Neural progenitor cell (in vitro differentiated cells): ENCODE data around the gene BMP5.

ENCODE experiments used
- EZH2 ChIP-seq: fragments of 200-600 bp; sonication (generic); IDR thresholded peaks from 2 replicates; pipeline ENCODE4 v1.6.1; 2017; ENCODE audit warnings: antibody characterized with exemption, mild to moderate bottlenecking, moderate library complexity
- TF ChIP-seq, protein P1 (sequence below): fragments of 200-600 bp; sonication (generic); IDR thresholded peaks from 2 replicates; pipeline ENCODE4 v1.5.1; 2017; ENCODE audit warnings: antibody characterized with exemption, mild to moderate bottlenecking

DNA sequence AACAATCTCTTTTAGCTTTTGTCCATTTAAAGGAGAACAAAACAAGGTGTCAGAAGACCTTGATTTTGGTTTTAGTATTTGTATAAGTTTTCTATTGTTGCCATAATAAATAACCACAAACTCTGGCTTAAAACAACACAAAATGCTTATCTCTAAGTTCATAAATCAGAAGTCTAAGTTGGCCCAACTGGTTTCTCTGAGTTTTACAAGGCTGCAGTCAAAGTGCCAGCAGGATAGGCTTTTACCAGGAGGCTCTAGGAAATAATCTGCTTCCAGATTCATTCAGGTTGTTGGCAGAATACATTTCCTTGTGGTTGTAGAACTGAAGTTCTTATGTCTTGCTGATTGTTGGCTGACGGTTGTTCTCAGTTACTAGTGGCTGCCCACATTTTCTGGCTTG, 149.2 kb downstream of the BMP5 start:
- TF ChIP-seq, protein P1, sequence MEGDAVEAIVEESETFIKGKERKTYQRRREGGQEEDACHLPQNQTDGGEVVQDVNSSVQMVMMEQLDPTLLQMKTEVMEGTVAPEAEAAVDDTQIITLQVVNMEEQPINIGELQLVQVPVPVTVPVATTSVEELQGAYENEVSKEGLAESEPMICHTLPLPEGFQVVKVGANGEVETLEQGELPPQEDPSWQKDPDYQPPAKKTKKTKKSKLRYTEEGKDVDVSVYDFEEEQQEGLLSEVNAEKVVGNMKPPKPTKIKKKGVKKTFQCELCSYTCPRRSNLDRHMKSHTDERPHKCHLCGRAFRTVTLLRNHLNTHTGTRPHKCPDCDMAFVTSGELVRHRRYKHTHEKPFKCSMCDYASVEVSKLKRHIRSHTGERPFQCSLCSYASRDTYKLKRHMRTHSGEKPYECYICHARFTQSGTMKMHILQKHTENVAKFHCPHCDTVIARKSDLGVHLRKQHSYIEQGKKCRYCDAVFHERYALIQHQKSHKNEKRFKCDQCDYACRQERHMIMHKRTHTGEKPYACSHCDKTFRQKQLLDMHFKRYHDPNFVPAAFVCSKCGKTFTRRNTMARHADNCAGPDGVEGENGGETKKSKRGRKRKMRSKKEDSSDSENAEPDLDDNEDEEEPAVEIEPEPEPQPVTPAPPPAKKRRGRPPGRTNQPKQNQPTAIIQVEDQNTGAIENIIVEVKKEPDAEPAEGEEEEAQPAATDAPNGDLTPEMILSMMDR = no peak
- no peak for TF ChIP-seq EZH2
